ENCODE measurements around the gene ELN.
A peak's percentile ranks its signal among the peaks of the same experiment; 100 is the strongest.

Gene ELN

DNA sequence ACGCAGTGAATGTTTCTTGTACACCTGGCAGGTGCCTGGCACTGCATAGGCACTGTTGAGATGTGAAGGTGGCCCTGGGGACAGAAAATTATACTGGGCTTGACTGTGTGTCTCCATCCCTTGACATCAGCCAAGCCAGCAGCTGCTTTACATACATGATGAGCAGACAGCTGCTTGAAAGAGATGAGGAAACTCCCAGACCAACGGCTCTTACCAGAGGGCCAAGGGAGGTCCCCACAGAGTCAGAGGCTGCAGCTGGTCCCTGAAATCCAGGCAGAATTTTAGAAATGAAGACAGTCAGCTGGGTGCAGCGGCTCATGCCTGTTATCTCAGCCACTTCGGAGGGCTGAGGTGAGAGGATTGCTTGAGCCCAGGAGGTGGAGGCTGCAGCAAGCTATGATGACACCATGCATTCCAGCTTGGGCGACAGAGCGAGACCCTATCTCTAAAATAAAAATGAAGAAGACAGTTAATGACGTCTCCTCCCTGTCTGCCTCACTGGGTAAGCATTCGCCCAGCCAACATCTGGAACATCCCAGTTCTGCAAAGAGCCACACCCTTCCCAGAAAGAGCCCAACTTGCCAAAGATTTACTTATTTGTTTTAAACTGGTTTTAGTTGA lies 73.2 kb downstream of the ELN start:
- Histone ChIP-seq H2AFZ (ENCODE audit: low read depth, low read length) (no peak overlapping the region), H3K4me2 (ENCODE audit: low read length) (peak overlapping the region; percentile 74), H3K27me3 (ENCODE audit: low read depth, low read length) (no peaks in the 10 kb centered on the region), H3K4me3 (ENCODE audit: low read length) (peak overlapping the region; percentile 57), H4K20me1 (ENCODE audit: insufficient read depth, low read length) (no peaks in the 10 kb centered on the region), H3K27ac (ENCODE audit: low read length) (peak overlapping the region; percentile 91), H3K9me3 (ENCODE audit: insufficient read depth, low read length) (peaks cover 4% of the 10 kb centered on the region; the same call in 1 of the 2 replicates), H3K9ac (ENCODE audit: low read length) (peak overlapping the region; percentile 51), H3K79me2 (ENCODE audit: low read length) (no peaks in the 10 kb centered on the region), H3K36me3 (replicated peaks; ENCODE audit: low read depth, low read length) (peaks cover 56% of the 10 kb centered on the region), H3K4me1 (ENCODE audit: low read length) (peaks cover 33% of the 10 kb centered on the region)
- no peak for TF ChIP-seq EZH2phosphoT487 (IDR thresholded peaks at IDR 0.05; ENCODE audit: low read depth)
- TF ChIP-seq, protein P1, sequence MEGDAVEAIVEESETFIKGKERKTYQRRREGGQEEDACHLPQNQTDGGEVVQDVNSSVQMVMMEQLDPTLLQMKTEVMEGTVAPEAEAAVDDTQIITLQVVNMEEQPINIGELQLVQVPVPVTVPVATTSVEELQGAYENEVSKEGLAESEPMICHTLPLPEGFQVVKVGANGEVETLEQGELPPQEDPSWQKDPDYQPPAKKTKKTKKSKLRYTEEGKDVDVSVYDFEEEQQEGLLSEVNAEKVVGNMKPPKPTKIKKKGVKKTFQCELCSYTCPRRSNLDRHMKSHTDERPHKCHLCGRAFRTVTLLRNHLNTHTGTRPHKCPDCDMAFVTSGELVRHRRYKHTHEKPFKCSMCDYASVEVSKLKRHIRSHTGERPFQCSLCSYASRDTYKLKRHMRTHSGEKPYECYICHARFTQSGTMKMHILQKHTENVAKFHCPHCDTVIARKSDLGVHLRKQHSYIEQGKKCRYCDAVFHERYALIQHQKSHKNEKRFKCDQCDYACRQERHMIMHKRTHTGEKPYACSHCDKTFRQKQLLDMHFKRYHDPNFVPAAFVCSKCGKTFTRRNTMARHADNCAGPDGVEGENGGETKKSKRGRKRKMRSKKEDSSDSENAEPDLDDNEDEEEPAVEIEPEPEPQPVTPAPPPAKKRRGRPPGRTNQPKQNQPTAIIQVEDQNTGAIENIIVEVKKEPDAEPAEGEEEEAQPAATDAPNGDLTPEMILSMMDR (IDR thresholded peaks at IDR 0.05; ENCODE audit: low read depth, low read length): no peak

DNA sequence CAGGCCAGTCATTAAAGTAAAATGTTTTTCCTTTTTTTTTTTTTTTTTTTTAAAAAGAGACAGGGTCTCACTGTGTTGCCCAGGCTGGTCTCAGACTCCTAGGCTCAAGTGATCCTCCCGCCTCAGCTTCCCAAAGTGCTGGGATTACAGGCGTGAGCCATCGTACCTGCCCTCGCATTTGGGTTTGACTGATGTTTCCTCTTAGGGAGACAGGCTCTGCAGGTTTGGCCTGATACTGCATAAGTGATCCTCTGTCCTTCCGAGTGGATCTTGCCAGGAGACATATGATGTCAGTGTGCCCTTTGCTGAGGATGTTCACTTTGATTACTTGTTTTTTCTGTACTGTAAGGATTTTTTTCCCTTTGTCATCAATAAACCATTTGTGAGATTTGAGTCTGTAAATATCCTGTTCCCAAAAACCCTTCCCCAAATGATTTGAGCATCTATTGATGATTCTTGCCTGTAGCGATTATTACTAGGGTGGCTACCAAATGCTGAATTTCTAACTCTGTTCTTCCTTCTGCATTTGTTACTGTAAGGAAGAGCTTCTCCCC lies 75.3 kb downstream of the ELN start:
- H3K27ac ChIP-seq (ENCODE audit: low read length): no peak overlapping the region
- peaks cover 46% of the 10 kb centered on the region for H3K36me3 ChIP-seq (replicated peaks; ENCODE audit: low read depth, low read length)
- no peak overlapping the region for H3K4me3 ChIP-seq (ENCODE audit: low read length)
- peaks cover 33% of the 10 kb centered on the region for H3K4me1 ChIP-seq (ENCODE audit: low read length)
- no peak overlapping the region for H3K9ac ChIP-seq (ENCODE audit: low read length)
- TF ChIP-seq, protein P1 (IDR thresholded peaks at IDR 0.05; ENCODE audit: low read depth, low read length): no peak
- TF ChIP-seq EZH2phosphoT487 (IDR thresholded peaks at IDR 0.05; ENCODE audit: low read depth): no peak
- H3K4me2 ChIP-seq (ENCODE audit: low read length): no peak overlapping the region
- H2AFZ ChIP-seq (ENCODE audit: low read depth, low read length): no peak overlapping the region
- no peaks in the 10 kb centered on the region for H3K79me2 ChIP-seq (ENCODE audit: low read length)
- no peaks in the 10 kb centered on the region for H3K27me3 ChIP-seq (ENCODE audit: low read depth, low read length)
- H3K9me3 ChIP-seq (ENCODE audit: insufficient read depth, low read length): no peaks in the 10 kb centered on the region
- H4K20me1 ChIP-seq (ENCODE audit: insufficient read depth, low read length): no peaks in the 10 kb centered on the region

DNA sequence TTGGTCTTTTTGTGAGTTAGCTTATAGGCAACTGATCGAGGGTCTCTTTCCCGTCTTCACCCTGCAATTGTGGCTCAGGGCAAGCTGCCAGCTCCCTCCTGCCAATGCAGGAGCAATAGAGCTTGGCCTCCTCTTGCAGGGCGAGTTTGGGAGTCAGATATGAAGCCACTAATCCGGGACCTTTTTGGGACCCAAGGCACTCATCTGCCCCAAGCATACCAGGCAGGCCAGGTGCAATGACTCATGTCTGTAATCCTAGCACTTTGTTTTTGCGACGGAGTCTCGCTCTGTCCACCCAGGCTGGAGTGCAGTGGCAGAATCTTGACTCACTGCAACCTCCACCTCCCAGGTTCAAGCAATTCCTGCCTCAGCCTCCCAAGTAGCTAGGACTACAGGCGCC lies 76.7 kb downstream of the ELN start:
- Histone ChIP-seq H4K20me1 (ENCODE audit: insufficient read depth, low read length) (no peaks in the 10 kb centered on the region), H3K27ac (ENCODE audit: low read length) (no peak overlapping the region), H3K36me3 (replicated peaks; ENCODE audit: low read depth, low read length) (peaks cover 36% of the 10 kb centered on the region), H2AFZ (ENCODE audit: low read depth, low read length) (no peak overlapping the region), H3K79me2 (ENCODE audit: low read length) (no peaks in the 10 kb centered on the region), H3K9ac (ENCODE audit: low read length) (no peak overlapping the region), H3K4me1 (ENCODE audit: low read length) (peaks cover 32% of the 10 kb centered on the region), H3K4me3 (ENCODE audit: low read length) (no peak overlapping the region), H3K4me2 (ENCODE audit: low read length) (no peak overlapping the region), H3K9me3 (ENCODE audit: insufficient read depth, low read length) (no peaks in the 10 kb centered on the region), H3K27me3 (ENCODE audit: low read depth, low read length) (no peaks in the 10 kb centered on the region)
- TF ChIP-seq EZH2phosphoT487 (IDR thresholded peaks at IDR 0.05; ENCODE audit: low read depth): no peak
- TF ChIP-seq, protein P1 (IDR thresholded peaks at IDR 0.05; ENCODE audit: low read depth, low read length): no peak

DNA sequence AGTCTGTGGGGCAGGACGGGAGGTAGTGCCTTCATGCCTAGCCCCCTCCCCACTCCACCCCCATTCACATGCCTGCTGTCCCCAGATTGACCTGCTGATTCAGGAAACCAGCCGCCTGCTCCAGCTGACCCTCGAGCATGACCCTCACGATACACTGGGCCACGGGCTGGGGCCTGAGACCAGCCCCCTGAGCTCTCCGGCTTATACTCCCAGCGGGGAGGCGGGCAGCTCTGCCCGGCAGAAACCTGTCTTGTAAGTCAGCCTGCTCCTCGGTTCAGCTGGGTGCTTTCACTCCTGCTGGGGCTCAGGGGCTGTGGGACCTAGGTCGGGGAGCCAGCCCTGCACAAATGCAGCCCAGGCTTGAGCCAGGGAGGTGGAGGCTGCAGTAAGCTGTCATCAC lies 78.0 kb downstream of the ELN start:
- Histone ChIP-seq H3K4me1 (ENCODE audit: low read length) (peaks cover 19% of the 10 kb centered on the region), H2AFZ (ENCODE audit: low read depth, low read length) (no peak overlapping the region), H3K4me3 (ENCODE audit: low read length) (no peak overlapping the region), H4K20me1 (ENCODE audit: insufficient read depth, low read length) (no peaks in the 10 kb centered on the region), H3K9ac (ENCODE audit: low read length) (no peak overlapping the region), H3K79me2 (ENCODE audit: low read length) (no peaks in the 10 kb centered on the region), H3K36me3 (replicated peaks; ENCODE audit: low read depth, low read length) (peaks cover 35% of the 10 kb centered on the region), H3K27me3 (ENCODE audit: low read depth, low read length) (no peaks in the 10 kb centered on the region), H3K27ac (ENCODE audit: low read length) (no peak overlapping the region), H3K9me3 (ENCODE audit: insufficient read depth, low read length) (no peaks in the 10 kb centered on the region), H3K4me2 (ENCODE audit: low read length) (no peak overlapping the region)
- no peak for TF ChIP-seq EZH2phosphoT487 (IDR thresholded peaks at IDR 0.05; ENCODE audit: low read depth)
- TF ChIP-seq, protein P1 (IDR thresholded peaks at IDR 0.05; ENCODE audit: low read depth, low read length): no peak
